GM23248 (cell line): Measurements from ENCODE around the gene COX5A. TPM values are rescaled to one million over a fixed set of nuclear protein-coding genes. Genes with fewer than 3 reads are reported as not detected.
A peak's percentile ranks its signal among the peaks of the same experiment; 100 is the strongest.

Experiments
- DNase-seq: peaks from one replicate; pipeline ENCODE4 v3.0.0-alpha.2; 2015
- H2AFZ ChIP-seq: fragments of 200-600 bp; sonication (generic); 2 replicates; pipeline ENCODE4 v1.6.1; 2016; ENCODE audit warnings: antibody characterized with exemption
- H3F3A ChIP-seq: fragments of 200-600 bp; sonication (generic); 2 replicates; pipeline ENCODE4 v1.6.1; 2016; ENCODE audit warnings: mild to moderate bottlenecking, antibody characterized with exemption, mixed run types; ENCODE audit not compliant: insufficient read depth
- H3K27ac ChIP-seq: fragments of 200-600 bp; sonication (generic); 2 replicates; pipeline ENCODE4 v1.5.1; 2016; ENCODE audit warnings: mild to moderate bottlenecking
- H3K27me3 ChIP-seq: fragments of 200-600 bp; sonication (generic); replicated peaks from 2 replicates; pipeline ENCODE4 v1.6.1; 2016; ENCODE audit warnings: mild to moderate bottlenecking; ENCODE audit not compliant: insufficient read depth
- H3K36me3 ChIP-seq: fragments of 200-600 bp; sonication (generic); 2 replicates; pipeline ENCODE4 v1.6.1; 2016; ENCODE audit warnings: low read depth, mild to moderate bottlenecking
- H3K4me1 ChIP-seq: fragments of 200-600 bp; sonication (generic); 2 replicates; pipeline ENCODE4 v1.6.1; 2016; ENCODE audit warnings: mild to moderate bottlenecking; ENCODE audit not compliant: insufficient read depth
- H3K4me2 ChIP-seq: fragments of 200-600 bp; sonication (generic); one replicate; pipeline ENCODE4 v1.6.1; 2016; ENCODE audit warnings: mild to moderate bottlenecking; ENCODE audit not compliant: unreplicated experiment
- H3K4me3 ChIP-seq: fragments of 200-600 bp; sonication (generic); 2 replicates; pipeline ENCODE4 v1.5.1; 2016; ENCODE audit warnings: mild to moderate bottlenecking
- H3K79me2 ChIP-seq: fragments of 200-600 bp; sonication (generic); 2 replicates; pipeline ENCODE4 v1.6.1; 2016; ENCODE audit warnings: mild to moderate bottlenecking; ENCODE audit not compliant: insufficient read depth
- H3K9ac ChIP-seq: fragments of 200-600 bp; sonication (generic); 2 replicates; pipeline ENCODE4 v1.6.1; 2016; ENCODE audit warnings: mild to moderate bottlenecking
- H3K9me2 ChIP-seq: fragments of 200-600 bp; sonication (generic); 2 replicates; pipeline ENCODE4 v1.6.1; 2016; ENCODE audit warnings: mixed run types, mild to moderate bottlenecking, moderate library complexity; ENCODE audit not compliant: insufficient read depth
- H3K9me3 ChIP-seq: fragments of 200-600 bp; sonication (generic); one replicate; pipeline ENCODE4 v1.6.1; 2017; ENCODE audit warnings: low read depth
- H4K20me1 ChIP-seq: fragments of 200-600 bp; sonication (generic); 2 replicates; pipeline ENCODE4 v1.6.0; 2016; ENCODE audit not compliant: insufficient read depth
- EZH2 ChIP-seq: fragments of 200-600 bp; sonication (generic); IDR thresholded peaks from 2 replicates; pipeline ENCODE4 v1.6.1; 2018; ENCODE audit warnings: antibody characterized with exemption, mild to moderate bottlenecking; ENCODE audit not compliant: insufficient read depth, poor library complexity, severe bottlenecking
- EZH2phosphoT487 ChIP-seq: fragments of 200-600 bp; sonication (generic); IDR thresholded peaks from 2 replicates; pipeline ENCODE4 v1.6.1; 2018; ENCODE audit warnings: antibody characterized with exemption, moderate library complexity, mild to moderate bottlenecking, low read depth; ENCODE audit not compliant: insufficient read depth
- WGBS, 2 experiments: methylation state at CpG; one replicate each; pipeline ENCODE4 v1.1.6; 2015 to 2017; ENCODE audit warnings: low lambda C conversion rate in 2 of 2, low coverage in 1 of 2; ENCODE audit errors: missing lambda C conversion rate in 2 of 2; 5-methylcytosine and 5-hydroxymethylcytosine counted together
- in situ Hi-C: fragments of 300-500 bp; cut with MboI; formaldehyde crosslinking; loops from 2 replicates; pipeline ENCODE4 v1.15.0; 2020
- polyA plus RNA-seq: library from polyadenylated mRNA; unstranded; fragments of >200 nt; fragmentation: Nextera tagmentation; extraction: Ambion mirVana; gene quantifications from 2 replicates; pipeline ENCODE4 v1.2.1, GENCODE V29; 2016
- total RNA-seq: library from RNA; depleted of rRNA; stranded (reverse); fragments of >200 nt; shearing (Covaris generic); gene quantifications from 2 replicates; pipeline ENCODE4 v1.2.3, GENCODE V29; 2014

Gene COX5A
- total and polyA plus RNA-seq, 2 experiments from 2014 or later, result 48.2 to 321 TPM

DNA sequence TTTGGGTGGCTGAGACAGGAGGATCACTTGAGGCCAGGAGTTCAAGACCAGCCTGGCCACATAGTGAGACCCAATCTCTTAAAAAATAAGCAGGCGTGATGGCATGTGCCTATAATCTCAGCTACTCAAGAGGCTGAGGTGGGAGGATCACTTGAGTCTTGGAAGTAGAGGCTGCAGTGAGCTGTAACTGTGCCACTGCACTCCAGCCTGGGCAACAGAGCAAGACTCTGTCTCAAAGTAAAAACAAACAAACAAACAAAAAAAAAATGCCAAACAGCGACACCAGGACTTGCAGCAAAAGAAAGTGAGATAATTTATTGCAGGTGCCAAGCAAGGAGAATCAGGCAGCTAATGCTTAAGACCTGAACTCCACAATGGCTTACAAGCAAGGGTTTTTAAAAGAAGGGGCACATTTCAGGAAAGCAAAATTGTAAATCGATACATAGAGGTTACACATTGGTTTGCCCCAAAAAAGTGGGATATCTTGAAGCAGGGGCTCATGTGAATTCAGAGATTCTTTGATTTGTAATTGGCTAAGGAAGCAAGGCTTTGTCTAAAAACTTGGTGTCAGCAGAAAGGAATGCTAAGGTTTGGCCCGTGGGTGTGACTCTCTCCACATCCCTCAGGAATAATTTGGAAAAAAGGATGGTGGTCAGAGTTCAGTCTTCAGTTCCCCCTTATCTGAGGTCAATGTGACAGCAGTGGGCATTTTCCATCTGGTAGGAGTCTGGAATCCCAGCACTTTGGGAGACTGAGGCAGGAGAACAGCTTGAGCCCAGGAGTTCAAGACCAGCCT is 53.2 kb downstream of the COX5A start:
- DNase-seq, result peak; percentile 56

DNA sequence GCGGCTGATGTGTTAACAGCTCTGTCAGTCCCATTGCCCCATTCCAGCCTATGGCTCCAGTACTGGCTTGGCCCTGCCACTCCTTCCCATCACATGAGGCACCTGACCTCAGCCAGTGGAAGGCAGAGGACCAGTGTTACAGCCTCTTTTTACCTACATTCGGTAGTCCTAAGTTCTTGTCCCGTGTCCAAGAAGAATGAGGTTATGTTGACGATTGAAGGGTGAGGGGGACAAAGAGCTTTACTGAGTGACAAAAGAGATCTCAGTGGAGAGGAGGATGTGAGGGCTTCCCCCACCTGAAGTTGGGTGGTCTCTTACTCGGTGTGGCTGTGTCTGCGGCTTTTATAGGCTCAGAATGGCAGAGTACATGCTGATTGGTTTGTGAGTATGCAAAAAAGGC is 55.3 kb downstream of the COX5A start:
- Histone ChIP-seq H3K79me2 (no peaks in the 10 kb centered on the region), H3K4me1 (peaks cover 10% of the 10 kb centered on the region), H3K4me3 (no peak overlapping the region), H3K27me3 (no peaks in the 10 kb centered on the region), H3F3A (no peaks in the 10 kb centered on the region), H3K9me2 (no peaks in the 10 kb centered on the region), H3K9me3 (no peaks in the 10 kb centered on the region), H3K9ac (no peak overlapping the region), H2AFZ (no peak overlapping the region), H4K20me1 (no peaks in the 10 kb centered on the region), H3K4me2 (no peak overlapping the region), H3K36me3 (no peaks in the 10 kb centered on the region), H3K27ac (no peak overlapping the region)
- no peak for TF ChIP-seq EZH2phosphoT487
- no peak for TF ChIP-seq EZH2
- 97 to 98% methylated on average over 6 of the region's 6 CpGs for WGBS, 2 experiments
- DNase-seq, result no peak
- in situ Hi-C loops, result no loop called here

More for the DNA sequence above, 53.2 kb downstream of the COX5A start:
- no peaks in the 10 kb centered on the region for H4K20me1 ChIP-seq
- in situ Hi-C loops, result no loop called here
- no peaks in the 10 kb centered on the region for H3K79me2 ChIP-seq
- H3K9ac ChIP-seq, result no peak overlapping the region
- H3K27ac ChIP-seq, result no peak overlapping the region
- WGBS, 2 experiments, result 81 to 82% methylated on average over 4 of the region's 4 CpGs
- no peaks in the 10 kb centered on the region for H3K9me2 ChIP-seq
- H3K9me3 ChIP-seq, result no peaks in the 10 kb centered on the region
- H3K4me1 ChIP-seq, result peaks cover 19% of the 10 kb centered on the region
- H3K27me3 ChIP-seq, result no peaks in the 10 kb centered on the region
- peak overlapping the region; percentile 13 for H3K4me2 ChIP-seq
- no peaks in the 10 kb centered on the region for H3K36me3 ChIP-seq
- TF ChIP-seq EZH2 (no peak), EZH2phosphoT487 (no peak)
- H2AFZ ChIP-seq, result 0 out of 2 replicates have a peak overlapping the region, but pooled peaks have one; percentile 5
- H3F3A ChIP-seq, result peaks cover 7% of the 10 kb centered on the region; the same call in 1 of the 2 replicates
- H3K4me3 ChIP-seq, result no peak overlapping the region

DNA sequence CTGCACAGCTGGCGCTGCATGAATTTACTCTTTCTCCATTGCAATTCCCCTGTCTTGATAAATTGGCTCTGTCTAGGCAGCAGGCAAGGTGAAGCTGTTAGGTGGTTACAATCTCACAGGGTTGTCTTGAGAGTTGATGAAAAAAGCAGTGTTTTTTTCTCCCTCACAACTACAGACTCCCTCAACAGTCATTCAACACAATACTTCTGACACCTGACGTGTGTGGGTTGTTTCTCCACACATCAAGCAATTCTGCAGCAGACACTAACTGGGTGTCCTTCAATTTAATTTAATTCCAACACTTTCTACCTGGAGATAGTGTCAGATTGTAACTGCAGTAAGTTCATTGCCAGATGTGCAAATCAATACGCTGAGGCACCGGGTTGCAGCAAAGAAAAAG is 59.6 kb downstream of the COX5A start:
- in situ Hi-C loops, result no loop called here
- Histone ChIP-seq H3K4me1 (0 out of 2 replicates have a peak, but pooled peaks cover 3% of the 10 kb centered on the region), H3K27me3 (no peaks in the 10 kb centered on the region), H3K9ac (no peak overlapping the region), H3K4me3 (no peak overlapping the region), H4K20me1 (no peaks in the 10 kb centered on the region), H3F3A (no peaks in the 10 kb centered on the region), H2AFZ (no peak overlapping the region), H3K4me2 (no peak overlapping the region), H3K36me3 (no peaks in the 10 kb centered on the region), H3K79me2 (no peaks in the 10 kb centered on the region), H3K27ac (no peak overlapping the region), H3K9me2 (no peaks in the 10 kb centered on the region), H3K9me3 (no peaks in the 10 kb centered on the region)
- 86 to 97% methylated on average over 4 of the region's 4 CpGs for WGBS, 2 experiments
- DNase-seq, result no peak
- TF ChIP-seq EZH2phosphoT487 (no peak), EZH2 (no peak)

DNA sequence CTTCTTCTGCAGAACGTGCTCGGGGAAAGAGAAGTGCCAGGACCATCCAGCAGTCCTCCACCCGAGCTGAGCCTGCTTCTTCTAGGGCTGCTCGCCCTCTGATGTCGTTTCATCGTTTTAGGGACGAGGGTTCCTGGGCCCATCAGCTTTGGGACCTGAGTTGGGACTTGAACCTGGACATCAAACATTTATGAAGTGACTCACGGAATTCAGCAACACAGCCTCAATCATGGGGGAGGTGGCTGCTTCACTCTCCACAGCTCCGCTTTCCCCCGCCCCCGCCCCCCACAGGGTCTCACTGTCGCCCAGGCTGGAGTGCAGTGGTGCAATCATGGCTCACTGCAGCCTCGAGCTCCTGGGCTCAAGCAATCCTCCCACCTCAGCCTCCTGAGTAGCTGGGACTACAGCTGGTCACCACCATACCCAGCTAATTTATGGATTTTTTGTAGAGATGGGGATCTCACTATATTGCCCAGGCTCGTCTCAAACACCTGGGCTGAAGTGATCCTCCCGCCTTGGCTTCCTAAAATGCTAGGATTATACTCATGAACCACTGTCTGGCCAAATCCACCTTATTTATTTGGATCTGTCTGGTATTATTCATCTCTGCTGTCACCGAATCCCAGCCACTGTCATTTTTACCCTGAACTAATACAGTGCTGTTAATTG is 64.0 kb downstream of the COX5A start:
- Histone ChIP-seq H3K79me2 (peaks cover 40% of the 10 kb centered on the region), H3K9ac (peak overlapping the region; percentile 98), H3K4me1 (peaks cover 16% of the 10 kb centered on the region), H3K9me2 (no peaks in the 10 kb centered on the region), H3K27ac (no peak overlapping the region), H3K4me3 (peak overlapping the region; percentile 84), H3K4me2 (peak overlapping the region; percentile 100), H4K20me1 (0 out of 2 replicates have a peak, but pooled peaks cover 3% of the 10 kb centered on the region), H3K36me3 (no peaks in the 10 kb centered on the region), H3K9me3 (no peaks in the 10 kb centered on the region), H2AFZ (peak overlapping the region; percentile 98), H3K27me3 (no peaks in the 10 kb centered on the region), H3F3A (peaks cover 13% of the 10 kb centered on the region; the same call in 1 of the 2 replicates)
- in situ Hi-C loops, result no loop called here
- DNase-seq, result peak; percentile 41
- TF ChIP-seq EZH2 (no peak), EZH2phosphoT487 (no peak)
- 27 to 31% methylated on average over 14 to 15 of the region's 16 CpGs for WGBS, 2 experiments
